ENCODE measurements around the gene TBCD.
"Not testable (repeated sequence)": the region's sequence is repeated elsewhere in the genome, so short reads cannot be mapped to it uniquely, and the experiment has no call there.

Gene TBCD

GRCh38 chr17:82767041-82767754, 15.3 kb downstream of the TBCD start:
- DNase-seq (ENCODE audit: low read depth) = peak; percentile 24

- DNase-seq (ENCODE audit: low read depth) = no peak
Measured at GRCh38 chr17:82769041-82769440, 17.2 kb downstream of the TBCD start.

- no peak for DNase-seq (ENCODE audit: low read depth)
Measured at GRCh38 chr17:82772026-82772425, 20.2 kb downstream of the TBCD start.

- not testable (repeated sequence) for DNase-seq (ENCODE audit: low read depth)
Measured at GRCh38 chr17:82774456-82774855, 22.6 kb downstream of the TBCD start.

- DNase-seq (ENCODE audit: low read depth) = no peak
Measured at GRCh38 chr17:82775001-82775823, 23.3 kb downstream of the TBCD start.

GRCh38 chr17:82776454-82776853, 24.6 kb downstream of the TBCD start:
- no peak for DNase-seq (ENCODE audit: low read depth)

- DNase-seq (ENCODE audit: low read depth) = not testable (repeated sequence)
Measured at GRCh38 chr17:82777778-82778375, 26.0 kb downstream of the TBCD start.

- no peak for DNase-seq (ENCODE audit: low read depth)
Measured at GRCh38 chr17:82779541-82779940, 27.7 kb downstream of the TBCD start.

- no peak for DNase-seq (ENCODE audit: low read depth)
Measured at GRCh38 chr17:82780195-82780594, 28.3 kb downstream of the TBCD start.

GRCh38 chr17:82780971-82781893, 29.4 kb downstream of the TBCD start:
- no peak for DNase-seq (ENCODE audit: low read depth)

GRCh38 chr17:82781894-82782274, 30.0 kb downstream of the TBCD start:
- peak; percentile 73 for DNase-seq (ENCODE audit: low read depth)

GRCh38 chr17:82782657-82783207, 30.9 kb downstream of the TBCD start:
- DNase-seq (ENCODE audit: low read depth) = no peak

- no peak for DNase-seq (ENCODE audit: low read depth)
Measured at GRCh38 chr17:82783498-82783897, 31.6 kb downstream of the TBCD start.

GRCh38 chr17:82785581-82785980, 33.7 kb downstream of the TBCD start:
- not testable (repeated sequence) for DNase-seq (ENCODE audit: low read depth)

- no peak for DNase-seq (ENCODE audit: low read depth)
Measured at GRCh38 chr17:82786427-82786826, 34.6 kb downstream of the TBCD start.

- DNase-seq (ENCODE audit: low read depth) = no peak
Measured at GRCh38 chr17:82787081-82787848, 35.4 kb downstream of the TBCD start.

- no peak for DNase-seq (ENCODE audit: low read depth)
Measured at GRCh38 chr17:82788206-82789001, 36.5 kb downstream of the TBCD start.

GRCh38 chr17:82789051-82789592, 37.3 kb downstream of the TBCD start:
- DNase-seq (ENCODE audit: low read depth) = no peak

- no peak for DNase-seq (ENCODE audit: low read depth)
Measured at GRCh38 chr17:82789806-82790205, 37.9 kb downstream of the TBCD start.

- no peak for DNase-seq (ENCODE audit: low read depth)
Measured at GRCh38 chr17:82790391-82790790, 38.5 kb downstream of the TBCD start.
